UCSD-AML1 (cell line): ENCODE data around the gene LYRM9.
A peak's percentile ranks its signal among the peaks of the same experiment; 100 is the strongest.
"Not testable (repeated sequence)": the region's sequence is repeated elsewhere in the genome, so short reads cannot be mapped to it uniquely, and the experiment has no call there.

Experiments
- DNase-seq: peaks from one replicate; lab custom pipeline; 2025; ENCODE audit not compliant: unreplicated experiment; lab: John Stamatoyannopoulos, UW

LYRM9 gene

GRCh38 chr17:27906623-27907022 lies 13.5 kb upstream of the LYRM9 start:
- no peak for DNase-seq

- DNase-seq = no peak
Observed at GRCh38 chr17:27906226-27906580, 13.0 kb upstream of the LYRM9 start.

DNA sequence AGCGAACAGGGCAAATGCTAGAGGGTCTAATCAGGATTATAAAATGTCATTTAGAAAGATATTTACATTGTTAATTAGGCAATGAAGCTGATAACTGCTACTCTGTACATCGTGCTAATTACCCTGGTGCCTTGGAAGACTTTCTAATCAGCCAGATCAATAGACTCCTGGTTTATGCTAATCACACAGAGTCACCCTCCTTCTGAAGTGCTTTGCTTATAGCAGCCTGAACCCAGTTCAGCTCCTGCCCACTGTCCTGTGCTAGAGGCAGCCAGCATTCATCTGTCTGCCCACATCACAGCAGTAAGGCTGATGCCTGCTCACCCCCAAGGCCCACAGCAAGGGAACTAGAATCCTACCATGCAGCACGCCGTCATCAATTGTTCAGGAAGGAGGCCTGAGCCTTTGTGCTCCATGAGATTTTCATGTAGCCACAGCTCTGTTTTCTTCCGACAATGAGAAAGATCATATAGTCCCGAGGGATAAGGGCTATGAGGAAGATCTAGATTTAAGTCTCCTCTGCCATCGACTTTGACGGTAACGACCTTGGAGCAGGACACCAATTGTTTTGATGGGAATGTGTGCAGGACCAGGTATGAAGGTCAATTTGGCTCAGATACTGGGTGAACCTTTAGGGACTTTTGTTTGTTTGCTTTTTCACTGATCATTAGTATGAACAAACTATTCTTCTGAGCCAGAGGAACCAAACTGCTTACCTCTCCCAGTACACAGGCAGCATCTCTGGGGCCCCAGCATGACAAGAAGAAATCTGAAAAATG lies 12.5 kb upstream of the LYRM9 start:
- no peak for DNase-seq

DNA sequence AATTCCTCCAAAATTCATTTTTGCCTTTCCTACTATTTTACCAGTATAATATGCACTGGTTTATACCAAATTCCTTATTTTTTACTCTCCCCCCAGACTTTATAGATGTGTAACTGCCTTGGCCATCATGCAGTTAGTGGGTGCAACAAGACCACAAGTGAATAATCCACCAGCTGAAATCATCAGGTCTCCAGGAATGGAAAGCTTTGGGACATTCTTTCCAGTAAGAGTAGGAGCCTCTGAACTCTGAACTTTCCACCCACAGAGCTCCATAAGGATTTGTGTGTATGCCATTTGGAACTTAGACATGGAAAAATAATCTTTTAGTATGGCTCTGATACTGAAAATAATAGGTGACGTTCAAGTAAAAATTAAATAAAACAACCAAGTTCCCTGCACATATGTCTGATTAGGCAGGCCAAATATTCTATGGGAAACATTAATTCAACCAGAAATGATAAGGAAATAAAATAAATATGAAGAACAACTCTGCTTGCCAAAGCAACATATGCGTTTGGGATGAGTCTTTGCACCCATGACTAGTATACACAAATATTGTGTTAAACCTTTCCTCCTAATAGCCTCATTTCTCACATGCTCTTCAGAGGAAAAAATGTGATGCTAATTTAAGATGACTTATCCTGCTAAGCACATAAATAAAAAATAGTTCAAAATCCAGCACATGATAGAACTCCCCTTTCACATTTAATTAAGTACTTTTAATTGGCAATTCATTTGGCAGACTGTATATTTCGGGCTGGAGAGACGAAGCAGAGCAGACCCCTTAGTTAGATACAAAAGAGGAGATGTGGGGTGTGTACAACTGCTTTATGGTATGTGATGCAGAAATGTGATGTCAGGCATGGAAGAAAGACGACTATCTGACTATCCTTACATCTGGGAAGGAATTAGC lies 11.6 kb upstream of the LYRM9 start:
- DNase-seq = no peak

DNA sequence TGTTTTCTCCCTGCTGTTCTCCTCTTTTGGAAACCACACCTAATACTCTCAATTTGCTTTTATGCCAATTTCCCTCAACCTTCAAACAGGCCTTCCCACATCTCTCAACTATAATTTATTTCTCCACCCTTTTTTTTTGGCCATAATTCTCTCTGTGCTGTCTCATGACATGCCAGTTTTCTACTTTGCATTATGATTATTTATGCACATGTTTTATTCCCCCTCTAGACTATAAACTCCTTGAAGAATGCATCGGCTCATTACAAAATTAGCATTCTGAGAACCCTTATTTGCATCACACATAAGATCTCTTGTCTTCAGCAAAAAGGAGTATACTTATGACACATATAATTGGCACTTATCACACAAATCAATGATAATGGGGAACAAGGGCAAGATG lies 10.9 kb upstream of the LYRM9 start:
- no peak for DNase-seq

DNA sequence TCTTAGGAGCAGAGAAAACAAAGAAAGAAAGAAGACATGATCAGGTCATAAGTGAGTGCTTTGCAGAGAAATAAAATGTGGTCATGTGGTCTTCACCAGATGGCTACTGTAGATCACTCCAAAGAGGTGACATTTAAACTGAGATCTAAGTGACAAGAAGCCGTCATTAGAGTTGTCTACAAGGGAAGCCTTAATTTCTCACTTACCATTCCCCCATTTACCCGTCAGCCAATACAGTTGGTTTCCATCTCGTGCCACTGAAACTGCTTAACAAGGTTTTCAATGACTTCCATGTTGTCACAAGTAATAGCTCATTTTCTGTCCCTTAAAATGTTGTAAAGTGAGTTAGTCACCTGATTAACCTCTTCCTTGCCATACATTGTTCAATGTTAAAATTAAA lies 6.4 kb upstream of the LYRM9 start:
- no peak for DNase-seq

GRCh38 chr17:27898096-27898495 lies 4.9 kb upstream of the LYRM9 start:
- DNase-seq = no peak

DNA sequence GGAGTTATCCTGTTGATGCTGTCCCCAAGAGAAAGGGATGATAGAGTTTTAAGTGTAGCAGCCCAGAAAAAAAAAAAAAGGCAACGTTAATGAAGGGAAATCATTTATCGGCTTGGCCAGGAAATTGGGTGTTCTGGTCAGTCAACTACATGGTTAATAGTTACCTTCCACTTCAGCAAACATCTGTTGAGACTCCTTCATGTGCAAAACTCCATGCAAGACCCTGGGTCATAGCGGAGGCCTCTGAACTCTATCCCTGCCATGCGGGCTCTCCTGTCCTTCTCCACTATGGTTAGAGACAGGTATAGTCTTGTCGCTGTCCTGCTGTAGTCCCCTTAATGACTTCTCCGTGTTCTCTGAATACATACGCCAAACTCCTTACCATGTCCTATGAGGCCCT lies 3.5 kb upstream of the LYRM9 start:
- no peak for DNase-seq

DNA sequence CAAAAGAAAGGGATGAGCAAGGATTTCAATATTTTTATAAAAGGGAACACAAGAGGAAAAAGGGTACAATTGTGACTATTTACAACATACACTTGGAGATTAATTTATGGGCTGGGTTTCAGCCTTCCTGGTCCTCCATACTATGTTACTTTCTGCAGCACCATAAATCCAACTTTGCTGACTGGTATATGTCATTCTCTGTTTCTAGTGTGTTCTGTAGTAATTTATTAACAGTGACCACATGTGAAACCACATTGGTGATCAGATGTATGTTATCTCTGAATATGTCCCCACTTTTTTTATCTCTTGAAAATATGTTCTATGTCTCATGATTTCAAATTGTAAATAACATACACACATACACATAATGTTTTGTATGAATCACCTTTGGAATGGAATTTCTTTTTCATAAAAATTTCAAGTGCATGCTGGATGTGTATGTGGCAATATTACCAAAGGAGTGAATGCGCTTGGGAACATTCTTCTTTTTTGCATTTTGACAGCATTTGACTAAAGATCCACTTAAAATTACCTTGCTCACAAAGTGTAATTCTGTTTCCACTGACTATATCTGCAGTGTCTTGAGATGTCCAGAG lies 2.9 kb upstream of the LYRM9 start:
- DNase-seq = no peak

- DNase-seq = no peak
Observed at GRCh38 chr17:27895123-27895895, 2.1 kb upstream of the LYRM9 start.

DNA sequence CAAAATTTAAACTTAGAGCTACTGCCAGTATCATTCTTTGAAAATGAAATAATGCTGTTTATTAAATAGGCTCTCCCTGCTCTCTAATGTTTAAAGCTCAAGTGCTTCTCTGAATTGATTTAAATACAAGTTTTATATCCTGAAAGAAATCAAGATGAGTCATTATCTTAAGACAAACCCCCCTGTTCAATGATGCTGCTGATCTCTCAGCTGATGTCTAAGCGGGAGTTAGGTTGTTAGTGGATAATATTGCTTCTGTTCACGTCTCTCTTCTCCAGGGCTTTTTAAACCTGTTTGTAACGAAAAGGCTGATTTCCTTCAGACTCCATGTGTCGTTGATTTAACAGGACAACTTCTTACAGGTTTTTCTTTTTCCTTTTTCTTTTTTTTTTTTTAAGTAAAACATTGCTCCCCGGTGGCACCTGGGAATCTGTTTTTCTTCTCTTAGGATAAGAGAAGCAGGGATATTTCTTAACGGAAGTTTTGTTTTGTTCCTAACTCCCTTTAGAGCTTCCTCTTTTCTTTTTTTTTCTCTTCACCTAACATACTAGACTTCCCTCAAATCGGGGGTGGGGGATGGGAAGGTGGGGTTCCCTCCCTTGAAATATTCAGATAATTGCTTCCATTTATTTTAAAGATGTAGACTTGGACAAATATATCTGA lies 807 bp upstream of the LYRM9 start:
- DNase-seq = no peak

- DNase-seq = no peak
Observed at GRCh38 chr17:27892542-27892865, 661 bp downstream of the LYRM9 start.

- no peak for DNase-seq
Observed at GRCh38 chr17:27891841-27892240, 1.3 kb downstream of the LYRM9 start.

- DNase-seq = no peak
Observed at GRCh38 chr17:27889711-27890251, 3.4 kb downstream of the LYRM9 start.

DNA sequence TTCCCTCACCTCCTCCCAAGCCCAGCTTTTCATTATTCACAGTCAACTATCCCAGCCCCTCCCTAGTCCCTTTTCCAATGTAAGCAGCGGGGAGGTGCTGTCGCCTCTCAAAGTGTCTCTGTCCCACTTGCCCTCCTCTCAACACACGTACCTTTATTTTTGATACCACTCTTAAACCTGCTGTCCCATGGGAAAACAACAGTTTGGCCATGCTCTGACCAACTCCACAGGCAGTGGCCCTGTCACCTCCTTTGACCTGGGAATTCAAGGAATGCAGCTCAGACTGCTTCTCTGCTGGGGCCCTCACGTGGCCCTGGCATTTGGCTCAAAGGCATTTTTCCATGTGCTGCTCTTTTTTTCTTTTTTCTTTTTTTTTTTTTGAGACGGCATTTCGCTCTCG lies 4.2 kb downstream of the LYRM9 start:
- no peak for DNase-seq

DNA sequence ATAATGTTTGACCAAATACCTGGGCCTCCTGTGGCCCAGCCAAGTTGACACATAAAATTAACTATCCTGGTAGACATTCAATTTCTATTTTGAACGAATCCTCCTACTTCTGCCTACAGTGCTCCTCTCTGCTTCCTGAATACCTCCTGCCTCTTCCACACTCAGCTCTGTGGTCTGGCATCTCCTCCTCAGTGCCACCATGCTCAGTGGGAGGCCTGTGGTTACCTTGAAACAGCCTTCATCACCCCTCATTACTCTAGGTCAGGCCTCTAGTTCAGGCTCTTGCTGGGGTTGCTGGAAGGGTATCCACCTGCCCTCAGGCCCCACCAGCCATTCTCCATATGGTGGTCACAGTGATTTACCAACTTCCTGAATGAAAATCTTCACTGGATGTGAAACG lies 5.1 kb downstream of the LYRM9 start:
- no peak for DNase-seq

- not testable (repeated sequence) for DNase-seq
Observed at GRCh38 chr17:27886348-27886906, 6.7 kb downstream of the LYRM9 start.

DNA sequence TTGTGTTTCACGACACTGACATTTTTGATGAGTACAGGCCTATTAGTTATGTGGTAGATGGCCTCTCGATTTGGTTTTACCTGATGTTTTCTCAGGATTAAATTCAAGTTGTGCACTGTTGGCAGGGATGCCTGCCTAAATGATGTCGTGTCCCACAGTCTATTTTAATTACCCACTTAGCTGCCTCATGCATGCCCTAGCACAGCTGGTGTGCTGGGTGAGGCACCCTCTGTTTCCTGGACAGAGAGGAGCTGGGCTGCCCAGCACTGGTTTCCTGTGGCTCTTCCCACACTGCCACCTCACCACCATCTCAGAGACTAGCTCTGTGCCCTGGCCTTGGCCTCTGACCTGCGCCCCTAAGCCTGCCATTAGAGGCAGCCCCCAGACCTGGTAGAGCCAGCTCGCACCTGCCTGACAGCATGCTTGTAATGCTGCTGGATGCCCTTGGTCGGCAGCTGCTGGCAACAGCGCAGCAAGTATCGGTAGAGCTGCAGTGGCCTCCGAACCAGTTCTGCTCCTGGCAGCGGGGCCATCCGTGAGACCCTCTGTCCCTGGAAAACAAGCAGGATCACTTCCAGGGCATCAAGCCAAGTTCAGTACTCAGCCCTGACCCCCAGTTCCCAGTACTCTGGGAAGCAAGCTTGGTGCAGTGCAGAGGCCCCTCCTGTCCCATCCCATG lies 10.9 kb downstream of the LYRM9 start:
- peak; percentile 32 for DNase-seq

DNA sequence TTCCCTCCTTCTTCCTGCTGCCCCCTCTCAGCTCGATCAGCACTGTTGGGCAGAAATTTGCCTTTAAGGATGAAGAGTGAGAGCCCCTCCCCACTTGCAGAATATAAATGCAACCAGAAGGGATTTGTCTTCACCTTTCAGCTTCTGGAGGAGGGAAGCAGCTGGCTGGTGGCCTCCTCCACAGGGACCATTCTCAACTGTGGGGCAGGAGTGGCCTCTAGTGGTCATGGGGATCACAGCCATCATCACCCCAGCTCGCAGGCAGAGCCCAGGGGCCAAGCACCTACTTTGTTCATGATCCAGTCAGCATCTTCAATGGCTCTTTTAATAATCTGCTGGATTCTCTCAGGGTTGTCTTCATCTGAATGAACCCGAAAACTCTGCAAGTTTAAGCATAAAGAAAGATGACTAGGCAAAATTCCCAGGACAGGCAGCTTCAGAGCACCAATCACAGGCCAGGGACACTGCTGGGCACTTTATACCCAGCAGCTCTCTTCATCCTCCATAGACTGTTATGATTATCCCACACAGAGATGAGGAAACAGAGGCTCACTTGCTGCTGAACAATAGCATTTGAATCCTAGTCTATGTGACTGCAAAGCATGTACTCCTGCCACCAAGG lies 13.1 kb downstream of the LYRM9 start:
- peak; percentile 73 for DNase-seq
